NCI-H82 (cell line): ENCODE results near the gene RBP3.

ENCODE experiments used
- DNase-seq: peaks from one replicate; lab custom pipeline; 2025; lab: John Stamatoyannopoulos, UW

Gene RBP3

GRCh38 chr10:47318706-47319105 lies 29.5 kb upstream of the RBP3 start:
- DNase-seq: no peak

DNA sequence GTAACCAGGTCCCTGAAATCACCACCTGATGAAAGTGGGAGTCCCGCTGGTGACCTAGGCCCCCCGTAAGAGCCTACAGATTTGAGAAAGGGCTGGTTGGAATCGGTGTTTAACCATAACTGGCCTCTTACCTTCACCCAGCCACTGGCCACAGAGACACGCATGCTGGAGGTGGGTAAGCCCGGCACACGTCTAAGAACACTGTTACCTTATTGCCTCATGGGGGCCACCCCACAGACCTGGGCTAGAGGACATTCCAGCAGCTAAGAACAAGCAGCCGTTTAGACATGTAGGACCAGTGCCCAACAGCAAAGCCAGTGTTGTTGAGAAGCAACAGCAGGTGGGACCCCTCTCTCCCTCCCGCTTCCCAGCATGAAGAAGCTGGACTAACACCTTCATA lies 28.4 kb upstream of the RBP3 start:
- DNase-seq: no peak

GRCh38 chr10:47320812-47321211 lies 27.4 kb upstream of the RBP3 start:
- DNase-seq: no peak

DNA sequence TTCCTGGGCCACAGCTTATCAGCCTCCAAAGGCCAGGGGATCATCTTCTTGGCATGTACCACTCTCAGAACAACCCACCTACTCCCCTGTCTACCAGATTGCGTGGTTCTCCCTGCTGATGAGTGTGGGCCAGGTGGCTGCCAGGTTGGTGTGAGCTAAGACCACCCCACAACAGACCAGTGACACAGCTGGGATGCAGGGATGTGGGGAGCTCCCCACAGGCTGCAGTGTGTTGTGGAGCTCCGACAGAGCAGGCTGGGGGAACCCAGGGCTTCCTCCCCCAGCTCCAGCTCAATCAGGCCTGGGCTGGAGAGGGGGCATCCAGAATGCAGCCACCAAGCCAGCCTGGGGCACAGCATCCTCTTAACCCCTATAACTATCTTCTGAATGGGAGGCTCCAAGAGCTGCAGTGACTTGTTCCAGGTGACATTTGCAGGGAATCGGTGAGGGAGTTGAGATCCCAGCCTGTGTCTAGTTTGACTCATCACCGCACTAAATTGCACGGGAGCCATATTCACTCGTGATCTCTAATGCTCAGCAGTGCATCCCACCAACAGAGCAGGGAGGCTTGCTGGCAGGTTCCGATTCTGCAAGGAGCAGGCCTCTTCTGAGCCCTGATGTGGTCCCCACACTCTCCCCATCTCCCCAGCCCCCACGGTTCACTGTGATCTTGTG lies 26.5 kb upstream of the RBP3 start:
- DNase-seq: no peak

DNA sequence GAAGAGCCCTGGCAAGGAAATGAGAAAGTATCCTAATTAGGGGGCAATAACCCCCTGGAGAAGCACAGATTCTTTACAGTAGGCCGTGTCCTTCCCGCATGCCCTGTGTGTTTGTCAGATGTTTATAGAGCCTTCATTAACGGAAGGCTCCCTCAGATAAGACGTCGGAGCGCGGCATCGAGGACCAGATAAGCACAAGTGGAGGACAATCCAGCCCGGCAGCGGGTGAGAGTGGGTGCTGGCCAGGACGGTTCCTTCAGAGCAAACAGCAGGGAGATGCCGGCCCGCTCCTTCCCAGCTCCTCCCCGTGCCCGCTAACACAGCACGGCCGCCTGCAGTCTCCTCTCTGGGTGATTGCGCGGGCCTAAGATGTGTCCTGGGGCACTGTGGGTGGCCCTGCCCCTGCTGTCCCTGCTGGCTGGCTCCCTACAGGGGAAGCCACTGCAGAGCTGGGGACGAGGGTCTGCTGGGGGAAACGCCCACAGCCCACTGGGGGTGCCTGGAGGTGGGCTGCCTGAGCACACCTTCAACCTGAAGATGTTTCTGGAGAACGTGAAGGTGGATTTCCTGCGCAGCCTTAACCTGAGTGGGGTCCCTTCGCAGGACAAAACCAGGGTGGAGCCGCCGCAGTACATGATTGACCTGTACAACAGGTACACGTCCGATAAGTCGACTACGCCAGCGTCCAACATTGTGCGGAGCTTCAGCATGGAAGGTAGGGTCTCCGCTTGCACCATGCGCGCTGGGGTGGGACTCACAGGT lies 25.7 kb upstream of the RBP3 start, which contains the start of gene GDF2:
TSS of gene GDF2 (plus strand) at position 155 of the 762 bp plus-strand sequence. CDS start at position 370, 215 bp downstream.
- no peak for DNase-seq

DNA sequence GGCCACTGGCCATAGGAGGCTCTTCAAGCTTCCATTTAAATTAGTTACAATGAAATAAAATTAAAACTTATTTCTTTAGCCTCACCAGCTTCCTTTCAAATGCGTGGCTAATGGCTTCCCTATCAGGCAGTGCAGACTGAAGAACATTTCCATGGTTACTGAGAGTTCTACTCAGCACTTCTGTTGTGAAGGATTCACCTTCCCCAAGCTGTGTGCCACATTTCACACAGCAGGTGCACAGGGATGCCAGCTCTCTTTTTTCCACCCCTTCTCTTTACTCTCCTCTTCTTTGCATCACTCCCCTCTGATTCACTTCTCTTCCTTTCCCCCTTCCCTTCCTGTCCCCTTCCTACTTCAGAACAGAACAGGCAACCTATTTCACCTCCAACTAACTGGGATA lies 25.1 kb upstream of the RBP3 start:
- DNase-seq: no peak

GRCh38 chr10:47323636-47324296 lies 24.4 kb upstream of the RBP3 start:
- no peak for DNase-seq

GRCh38 chr10:47325303-47326291 lies 22.6 kb upstream of the RBP3 start:
- no peak for DNase-seq

DNA sequence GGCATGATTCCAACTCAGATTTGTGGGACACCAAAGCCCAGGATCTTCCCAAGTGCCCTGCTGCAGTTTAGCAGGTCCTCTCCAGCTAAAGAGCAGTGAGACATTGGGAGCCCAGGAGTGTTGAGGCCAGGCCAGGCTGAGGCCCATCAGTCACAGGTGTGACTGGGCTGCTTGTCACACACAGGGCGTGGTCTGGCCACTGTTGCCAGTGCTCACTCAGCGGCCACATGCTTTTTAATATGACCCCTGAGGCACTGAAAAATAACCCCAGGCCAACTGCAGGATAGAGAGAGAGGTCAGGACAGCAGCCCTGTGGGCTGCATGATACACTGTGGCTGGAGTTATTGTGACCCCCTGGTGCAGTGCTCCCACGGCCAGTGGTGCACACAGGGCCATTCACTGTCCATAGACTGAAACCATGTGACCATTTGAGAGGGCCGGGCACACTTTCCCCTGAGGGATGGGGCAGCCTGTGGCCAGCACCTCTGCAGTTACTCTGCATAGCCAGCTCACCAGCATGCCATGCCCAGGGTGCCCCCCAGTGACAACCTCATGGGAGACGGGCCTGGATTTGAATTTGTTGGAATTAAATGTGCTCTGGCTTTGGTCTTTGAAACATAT lies 21.7 kb upstream of the RBP3 start:
- DNase-seq: no peak

DNA sequence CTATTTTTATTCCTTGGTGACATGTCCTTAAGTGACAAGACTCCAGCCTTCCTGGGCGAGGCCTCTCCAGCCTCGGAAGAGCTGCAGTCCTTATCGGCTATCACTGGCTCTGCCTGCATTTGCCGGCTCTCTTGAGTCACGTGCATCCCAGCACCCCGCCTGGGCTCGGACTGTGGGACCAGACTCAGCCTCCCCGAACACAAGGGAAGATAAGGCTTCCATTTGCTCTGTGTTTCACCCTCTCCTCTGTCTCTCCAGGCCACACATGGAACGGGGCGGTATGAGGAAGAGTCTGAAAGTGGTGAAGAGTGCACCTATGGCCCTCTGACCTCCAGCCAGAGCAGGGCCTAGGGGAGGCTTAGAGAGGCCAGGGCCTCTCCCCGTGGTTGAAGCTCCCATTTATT lies 21.2 kb upstream of the RBP3 start:
- DNase-seq: no peak

GRCh38 chr10:47329855-47330254 lies 18.3 kb upstream of the RBP3 start:
- no peak for DNase-seq

GRCh38 chr10:47330366-47330765 lies 17.8 kb upstream of the RBP3 start:
- no peak for DNase-seq

DNA sequence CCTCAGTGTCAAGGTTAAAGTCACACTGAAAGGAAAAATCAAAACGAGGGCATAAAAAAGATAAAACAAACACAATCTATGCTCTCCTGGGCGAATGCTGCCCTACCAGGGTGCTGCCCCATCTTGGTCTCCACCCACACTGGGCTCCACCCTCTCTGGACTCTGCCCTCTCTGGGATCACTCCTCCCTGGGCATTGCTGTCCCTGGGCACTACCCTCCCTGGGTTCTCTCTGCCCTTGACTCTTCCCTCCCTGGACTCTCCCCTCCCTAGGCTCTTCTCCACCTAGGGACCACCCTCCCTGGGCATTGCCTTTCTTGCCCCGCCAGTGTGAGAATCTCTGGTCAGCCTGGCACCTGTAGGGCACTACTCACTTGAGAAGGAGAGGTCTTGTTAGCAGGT lies 17.4 kb upstream of the RBP3 start:
- DNase-seq: no peak

GRCh38 chr10:47331491-47331890 lies 16.7 kb upstream of the RBP3 start:
- DNase-seq: no peak

- DNase-seq: no peak
These were observed 16.2 kb upstream of the RBP3 start for GRCh38 chr10:47331954-47332353.

DNA sequence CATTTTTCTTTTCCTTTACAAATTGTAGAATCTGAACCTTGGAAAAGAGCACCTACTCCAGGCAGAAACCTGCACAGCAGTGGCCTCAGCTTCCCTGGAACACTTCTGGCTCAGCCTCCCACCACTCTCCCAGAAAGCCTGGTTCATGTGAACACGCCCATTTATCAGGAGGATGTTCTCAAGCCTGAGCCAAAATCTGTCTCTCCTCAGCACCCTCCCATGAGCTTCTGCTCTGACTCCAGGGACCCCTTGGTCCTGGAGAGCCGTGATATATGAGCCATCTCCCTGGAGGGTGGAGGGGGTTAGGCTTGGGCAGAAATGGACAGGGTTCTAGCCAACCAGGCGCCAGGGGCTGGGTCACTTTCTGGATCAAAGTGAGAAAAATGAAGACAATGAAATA lies 15.8 kb upstream of the RBP3 start:
- no peak for DNase-seq

GRCh38 chr10:47332946-47333345 lies 15.2 kb upstream of the RBP3 start:
- no peak for DNase-seq

DNA sequence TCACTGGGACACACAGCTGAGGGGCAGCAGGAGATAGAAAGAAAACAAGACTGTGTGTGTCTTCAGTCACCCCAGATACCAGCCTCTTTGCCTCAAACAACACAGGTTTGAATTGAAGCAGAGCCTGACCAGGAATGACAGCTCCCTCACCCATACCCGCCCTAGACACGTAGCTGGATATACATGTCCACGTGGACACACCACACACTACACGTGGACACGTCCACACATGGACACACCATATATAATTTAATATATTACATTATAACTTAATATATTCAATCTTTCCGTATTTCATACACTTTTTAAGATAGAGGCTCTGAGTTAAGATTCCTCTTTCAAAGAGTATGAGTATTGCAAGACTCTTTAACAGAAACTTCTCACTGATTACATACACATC lies 14.6 kb upstream of the RBP3 start:
- no peak for DNase-seq

DNA sequence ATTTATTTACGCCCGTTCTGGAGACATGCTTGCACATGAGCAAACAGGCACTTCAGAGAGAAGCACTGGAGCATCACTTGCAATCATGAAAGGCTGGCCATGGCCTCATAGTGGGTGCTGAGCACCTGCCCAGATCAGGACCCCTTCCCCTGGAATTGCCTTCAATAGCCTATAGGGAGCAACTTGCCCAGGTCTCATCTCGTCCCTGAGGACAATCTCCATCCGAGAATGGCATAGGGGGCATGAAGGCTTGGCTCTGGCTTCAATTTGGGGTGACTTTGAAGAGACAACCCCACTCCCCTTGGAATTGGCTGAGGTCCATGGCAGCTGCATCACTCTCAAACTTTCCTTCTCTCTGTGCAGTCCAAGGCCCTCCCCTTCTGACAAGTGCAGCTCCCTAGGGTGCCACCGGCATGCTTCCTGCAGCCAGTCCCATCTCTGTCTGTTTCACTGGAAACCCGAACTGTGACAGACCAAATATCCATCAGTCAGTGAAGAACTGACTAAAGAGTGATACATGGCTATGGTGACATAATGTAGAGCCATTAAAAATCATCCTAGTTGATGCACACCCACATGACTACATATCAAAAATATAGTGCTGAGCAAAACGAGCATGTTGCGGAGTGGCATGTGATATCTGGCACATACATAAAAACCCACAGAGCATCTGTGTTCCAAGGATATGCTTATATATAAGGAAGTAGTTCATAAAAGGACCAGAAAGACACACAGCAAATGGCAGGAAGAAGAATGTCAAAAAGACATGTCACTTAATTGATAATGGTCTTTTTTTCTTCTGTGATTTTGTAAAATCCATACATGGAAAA lies 13.5 kb upstream of the RBP3 start:
- DNase-seq: no peak

DNA sequence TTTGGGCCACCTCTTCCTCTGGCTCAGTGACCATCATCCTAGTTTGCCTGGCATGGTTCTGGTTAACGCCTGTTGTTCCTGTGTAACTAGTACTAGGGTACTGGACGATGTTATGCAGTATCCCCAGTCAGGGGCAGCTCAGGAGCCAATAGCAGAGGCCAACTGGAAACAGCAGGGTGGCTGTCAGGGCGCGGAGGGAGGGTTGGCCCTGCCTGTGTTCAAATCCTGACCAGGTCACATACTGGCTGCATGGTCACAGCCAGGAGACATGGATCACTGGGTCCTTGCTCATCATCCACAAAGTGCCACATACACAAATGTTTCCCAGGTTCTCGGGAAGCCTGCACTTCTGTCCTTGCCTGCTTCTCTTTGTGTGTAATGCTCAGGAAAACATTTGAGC lies 12.3 kb upstream of the RBP3 start:
- no peak for DNase-seq
